ENCODE measurements around the gene LRRC37B. TPM values are rescaled to one million over a fixed set of nuclear protein-coding genes. Genes with fewer than 3 reads are reported as not detected.
"Not testable (repeated sequence)": the region's sequence is repeated elsewhere in the genome, so short reads cannot be mapped to it uniquely, and the experiment has no call there.

LRRC37B gene
- polyA plus RNA-seq, 3 donors: 1.8 to 31.2 (median 2.1) TPM

DNA sequence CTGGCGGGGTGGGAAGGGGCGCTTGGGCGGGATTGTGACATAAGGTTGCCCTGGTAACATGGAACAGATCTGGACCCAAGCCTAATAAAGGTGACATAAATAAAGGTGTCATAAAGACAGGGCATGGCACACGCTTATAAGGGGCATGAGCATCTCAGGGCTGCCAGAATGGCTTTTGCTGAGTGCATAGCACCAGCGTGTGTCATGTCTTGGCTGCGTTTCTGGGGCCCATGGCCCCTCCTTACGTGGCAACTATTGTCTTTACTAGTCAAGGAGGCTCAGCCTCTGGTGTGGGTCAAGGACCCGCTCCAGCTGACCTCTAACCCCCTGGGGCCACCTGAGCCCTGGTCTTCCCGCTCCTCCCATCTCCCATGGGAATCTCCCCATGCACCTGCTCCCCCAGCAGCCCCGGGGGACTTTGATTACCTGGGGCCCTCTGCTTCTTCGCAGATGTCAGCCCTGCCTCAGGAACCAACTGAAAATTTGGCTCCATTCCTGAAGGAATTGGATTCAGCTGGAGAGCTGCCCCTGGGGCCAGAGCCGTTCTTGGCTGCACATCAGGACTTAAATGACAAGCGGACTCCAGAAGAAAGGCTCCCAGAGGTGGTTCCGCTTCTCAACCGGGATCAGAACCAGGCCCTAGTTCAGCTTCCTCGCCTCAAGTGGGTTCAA is 13.9 kb downstream of the LRRC37B start:
- H3K9me3 Mint-ChIP-seq: no peaks in the 10 kb centered on the region
- no peak for TF ChIP-seq CTCF (IDR thresholded peaks at IDR 0.05)

DNA sequence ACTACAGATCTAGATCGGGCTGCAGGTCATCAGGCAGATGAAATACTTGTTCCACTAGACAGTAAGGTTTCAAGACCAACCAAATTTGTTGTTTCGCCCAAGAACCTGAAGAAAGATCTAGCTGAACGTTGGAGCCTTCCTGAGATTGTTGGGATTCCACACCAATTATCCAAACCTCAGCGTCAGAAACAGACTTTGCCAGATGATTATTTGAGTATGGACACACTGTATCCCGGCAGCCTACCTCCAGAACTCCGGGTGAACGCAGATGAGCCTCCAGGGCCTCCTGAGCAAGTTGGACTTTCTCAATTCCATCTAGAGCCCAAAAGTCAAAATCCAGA is 14.4 kb downstream of the LRRC37B start:
- Mint-ChIP-seq H3K27me3 (ENCODE audit: low read depth in 3 of 3) (peaks cover 0 to 2% (median 1%) of the 10 kb centered on the region in 3 donors), H3K9me3 (no peaks in the 10 kb centered on the region), H3K4me1 (peaks cover 7% of the 10 kb centered on the region), H3K4me3 (no peak overlapping the region), H3K36me3 (peaks cover 44 to 63% of the 10 kb centered on the region in 2 donors), H3K27ac (peak overlapping the region in 1 of 7 donors; percentile 6)
- Histone ChIP-seq H4K20me1 (ENCODE audit: insufficient read depth, low read length) (peaks cover 22% of the 10 kb centered on the region), H3K4me3 (replicated peaks in 1 of 3; ENCODE audit: low read depth in 2 of 3, low read length in 3 of 3) (no peak overlapping the region), H3K79me2 (ENCODE audit: insufficient read depth, low read length) (peaks cover 42% of the 10 kb centered on the region), H3K27ac (ENCODE audit: low read depth in 1 of 2, low read length in 2 of 2) (no peak overlapping the region), H3K27me3 (ENCODE audit: control insufficient read depth in 2 of 2, insufficient read depth in 2 of 2, low read length in 2 of 2) (no peaks in the 10 kb centered on the region), H2AFZ (ENCODE audit: insufficient read depth, low read depth, low read length, poor library complexity, severe bottlenecking) (no peak overlapping the region), H3K9me3 (replicated peaks in 1 of 2; ENCODE audit: control insufficient read depth in 1 of 2, insufficient read depth in 1 of 2, low read length in 2 of 2) (no peaks in the 10 kb centered on the region), H3K36me3 (replicated peaks in 1 of 2; ENCODE audit: control insufficient read depth in 1 of 2, insufficient read depth in 2 of 2, low read length in 2 of 2) (peaks cover 26 to 58% of the 10 kb centered on the region in 2 donors), H3K4me2 (replicated peaks; ENCODE audit: extremely low read depth, low read length, poor library complexity, severe bottlenecking) (no peak overlapping the region), H3K9ac (ENCODE audit: insufficient read depth, low read length, poor library complexity, severe bottlenecking) (no peak overlapping the region), H3K4me1 (ENCODE audit: control insufficient read depth in 1 of 2, insufficient read depth in 2 of 2, low read length in 2 of 2) (peaks cover 4 to 6% of the 10 kb centered on the region in 2 donors)
- no peak for DNase-seq
- WGBS (ENCODE audit: insufficient coverage): 96% methylated on average over 3 of the region's 7 CpGs
- intact Hi-C loops (cut with micrococcal nuclease): no loop called here
- TF ChIP-seq CTCF (IDR thresholded peaks at IDR 0.05): no peak

More for the DNA sequence above, 13.9 kb downstream of the LRRC37B start:
- DNase-seq: no peak
- Histone ChIP-seq H3K36me3 (replicated peaks in 1 of 2; ENCODE audit: control insufficient read depth in 1 of 2, insufficient read depth in 2 of 2, low read length in 2 of 2) (peaks cover 26 to 54% of the 10 kb centered on the region in 2 donors), H3K27me3 (ENCODE audit: control insufficient read depth in 2 of 2, insufficient read depth in 2 of 2, low read length in 2 of 2) (no peaks in the 10 kb centered on the region), H3K9me3 (replicated peaks in 1 of 2; ENCODE audit: control insufficient read depth in 1 of 2, insufficient read depth in 1 of 2, low read length in 2 of 2) (no peaks in the 10 kb centered on the region), H4K20me1 (ENCODE audit: insufficient read depth, low read length) (peaks cover 27% of the 10 kb centered on the region), H3K27ac (ENCODE audit: low read depth in 1 of 2, low read length in 2 of 2) (no peak overlapping the region), H3K4me3 (replicated peaks in 1 of 3; ENCODE audit: low read depth in 2 of 3, low read length in 3 of 3) (no peak overlapping the region), H3K79me2 (ENCODE audit: insufficient read depth, low read length) (peaks cover 45% of the 10 kb centered on the region), H3K4me2 (replicated peaks; ENCODE audit: extremely low read depth, low read length, poor library complexity, severe bottlenecking) (no peak overlapping the region), H3K9ac (ENCODE audit: insufficient read depth, low read length, poor library complexity, severe bottlenecking) (no peak overlapping the region), H2AFZ (ENCODE audit: insufficient read depth, low read depth, low read length, poor library complexity, severe bottlenecking) (no peak overlapping the region), H3K4me1 (ENCODE audit: control insufficient read depth in 1 of 2, insufficient read depth in 2 of 2, low read length in 2 of 2) (peaks cover 9 to 11% of the 10 kb centered on the region in 2 donors)
- peaks cover 0 to 2% (median 1%) of the 10 kb centered on the region in 3 donors for H3K27me3 Mint-ChIP-seq (ENCODE audit: low read depth in 3 of 3)
- WGBS (ENCODE audit: insufficient coverage): 97% methylated on average over 13 of the region's 16 CpGs
- peak overlapping the region in 1 of 7 donors; percentile 6 for H3K27ac Mint-ChIP-seq
- peaks cover 42 to 59% of the 10 kb centered on the region in 2 donors for H3K36me3 Mint-ChIP-seq
- intact Hi-C loops (cut with micrococcal nuclease): no loop called here
- peaks cover 12% of the 10 kb centered on the region for H3K4me1 Mint-ChIP-seq
- H3K4me3 Mint-ChIP-seq: no peak overlapping the region

DNA sequence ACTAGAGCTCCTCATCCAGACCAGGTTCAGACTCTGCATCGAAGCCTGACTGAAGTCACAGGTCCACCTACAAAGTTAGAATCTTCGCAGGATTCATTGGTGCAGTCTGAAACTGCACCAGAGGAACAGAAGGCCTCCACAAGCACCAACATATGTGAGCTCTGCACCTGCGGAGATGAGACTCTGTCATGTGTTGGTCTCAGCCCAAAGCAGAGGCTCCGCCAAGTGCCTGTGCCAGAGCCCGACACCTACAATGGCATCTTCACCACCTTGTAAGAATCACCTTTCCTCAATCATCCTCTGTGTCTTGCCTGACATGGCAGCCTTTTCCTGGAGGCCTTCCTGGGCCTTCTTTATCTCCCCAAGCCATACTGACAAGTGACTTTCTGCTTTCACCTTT is 15.4 kb downstream of the LRRC37B start:
- H3K27me3 Mint-ChIP-seq (ENCODE audit: low read depth in 3 of 3); H3K4me1 ChIP-seq (ENCODE audit: control insufficient read depth in 1 of 2, insufficient read depth in 2 of 2, low read length in 2 of 2); H3K9me3 Mint-ChIP-seq; H3K9me3 ChIP-seq (replicated peaks in 1 of 2; ENCODE audit: control insufficient read depth in 1 of 2, insufficient read depth in 1 of 2, low read length in 2 of 2); H3K4me3 ChIP-seq (replicated peaks in 1 of 3; ENCODE audit: low read depth in 2 of 3, low read length in 3 of 3); H3K27ac ChIP-seq (ENCODE audit: low read depth in 1 of 2, low read length in 2 of 2); H3K4me2 ChIP-seq (replicated peaks; ENCODE audit: extremely low read depth, low read length, poor library complexity, severe bottlenecking); intact Hi-C loops (cut with micrococcal nuclease); H3K27me3 ChIP-seq (ENCODE audit: control insufficient read depth in 2 of 2, insufficient read depth in 2 of 2, low read length in 2 of 2); H3K4me3 Mint-ChIP-seq; H3K27ac Mint-ChIP-seq; DNase-seq; H3K4me1 Mint-ChIP-seq; H2AFZ ChIP-seq (ENCODE audit: insufficient read depth, low read depth, low read length, poor library complexity, severe bottlenecking); H3K9ac ChIP-seq (ENCODE audit: insufficient read depth, low read length, poor library complexity, severe bottlenecking): not testable (repeated sequence)
- WGBS (ENCODE audit: insufficient coverage): 100% methylated on average over 2 of the region's 5 CpGs
- H3K36me3 Mint-ChIP-seq: peaks cover 45 to 62% of the 10 kb centered on the region in 2 donors
- Histone ChIP-seq H3K79me2 (ENCODE audit: insufficient read depth, low read length) (peaks cover 32% of the 10 kb centered on the region), H4K20me1 (ENCODE audit: insufficient read depth, low read length) (peaks cover 15% of the 10 kb centered on the region), H3K36me3 (replicated peaks in 1 of 2; ENCODE audit: control insufficient read depth in 1 of 2, insufficient read depth in 2 of 2, low read length in 2 of 2) (peaks cover 29 to 57% of the 10 kb centered on the region in 2 donors)
